SU-DHL-6 (cell line): Measurements from ENCODE around the gene PLCB1.

Experiments used
- EZH2phosphoT487 ChIP-seq: fragments of 200-600 bp; sonication (generic), shearing (Covaris generic); conservative IDR thresholded peaks from 2 replicates; pipeline ENCODE4 v1.6.1; 2018; ENCODE audit warnings: mild to moderate bottlenecking, antibody characterized with exemption, low read length, moderate library complexity, mixed read lengths
- TF ChIP-seq, protein P1 (sequence below): fragments of 200-600 bp; sonication (generic); IDR thresholded peaks from one replicate; pipeline ENCODE4 v1.5.1; 2017; ENCODE audit warnings: antibody characterized with exemption, mild to moderate bottlenecking, low read length, moderate library complexity; ENCODE audit not compliant: insufficient read depth, poor library complexity, severe bottlenecking

GRCh38 chr20:8505476-8506200, 373.6 kb downstream of the PLCB1 start:
- TF ChIP-seq, protein P1, sequence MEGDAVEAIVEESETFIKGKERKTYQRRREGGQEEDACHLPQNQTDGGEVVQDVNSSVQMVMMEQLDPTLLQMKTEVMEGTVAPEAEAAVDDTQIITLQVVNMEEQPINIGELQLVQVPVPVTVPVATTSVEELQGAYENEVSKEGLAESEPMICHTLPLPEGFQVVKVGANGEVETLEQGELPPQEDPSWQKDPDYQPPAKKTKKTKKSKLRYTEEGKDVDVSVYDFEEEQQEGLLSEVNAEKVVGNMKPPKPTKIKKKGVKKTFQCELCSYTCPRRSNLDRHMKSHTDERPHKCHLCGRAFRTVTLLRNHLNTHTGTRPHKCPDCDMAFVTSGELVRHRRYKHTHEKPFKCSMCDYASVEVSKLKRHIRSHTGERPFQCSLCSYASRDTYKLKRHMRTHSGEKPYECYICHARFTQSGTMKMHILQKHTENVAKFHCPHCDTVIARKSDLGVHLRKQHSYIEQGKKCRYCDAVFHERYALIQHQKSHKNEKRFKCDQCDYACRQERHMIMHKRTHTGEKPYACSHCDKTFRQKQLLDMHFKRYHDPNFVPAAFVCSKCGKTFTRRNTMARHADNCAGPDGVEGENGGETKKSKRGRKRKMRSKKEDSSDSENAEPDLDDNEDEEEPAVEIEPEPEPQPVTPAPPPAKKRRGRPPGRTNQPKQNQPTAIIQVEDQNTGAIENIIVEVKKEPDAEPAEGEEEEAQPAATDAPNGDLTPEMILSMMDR, result no peak
- no peak for TF ChIP-seq EZH2phosphoT487
